Peyer's patch (tissue), 4 donors: ENCODE data around the gene JAGN1.

ENCODE experiments used
- POLR2A ChIP-seq, 2 donors: fragments of 450-650 bp; IDR thresholded peaks; one replicate each; pipeline ENCODE4 v1.5.1; 2017; ENCODE audit warnings: antibody characterized with exemption in 2 of 2, mild to moderate bottlenecking in 2 of 2, moderate library complexity in 2 of 2
- TF ChIP-seq, protein P1 (sequence below), 6 experiments: fragments of 450-650 bp in 4 of 6; fragments of 200-600 bp in 2 of 6; sonication (generic) in 1 of 6; IDR thresholded peaks; one replicate each; pipeline ENCODE4 v1.5.1; 2017 to 2019; ENCODE audit warnings: antibody characterized with exemption in 6 of 6, mild to moderate bottlenecking in 3 of 6, moderate library complexity in 1 of 6

DNA sequence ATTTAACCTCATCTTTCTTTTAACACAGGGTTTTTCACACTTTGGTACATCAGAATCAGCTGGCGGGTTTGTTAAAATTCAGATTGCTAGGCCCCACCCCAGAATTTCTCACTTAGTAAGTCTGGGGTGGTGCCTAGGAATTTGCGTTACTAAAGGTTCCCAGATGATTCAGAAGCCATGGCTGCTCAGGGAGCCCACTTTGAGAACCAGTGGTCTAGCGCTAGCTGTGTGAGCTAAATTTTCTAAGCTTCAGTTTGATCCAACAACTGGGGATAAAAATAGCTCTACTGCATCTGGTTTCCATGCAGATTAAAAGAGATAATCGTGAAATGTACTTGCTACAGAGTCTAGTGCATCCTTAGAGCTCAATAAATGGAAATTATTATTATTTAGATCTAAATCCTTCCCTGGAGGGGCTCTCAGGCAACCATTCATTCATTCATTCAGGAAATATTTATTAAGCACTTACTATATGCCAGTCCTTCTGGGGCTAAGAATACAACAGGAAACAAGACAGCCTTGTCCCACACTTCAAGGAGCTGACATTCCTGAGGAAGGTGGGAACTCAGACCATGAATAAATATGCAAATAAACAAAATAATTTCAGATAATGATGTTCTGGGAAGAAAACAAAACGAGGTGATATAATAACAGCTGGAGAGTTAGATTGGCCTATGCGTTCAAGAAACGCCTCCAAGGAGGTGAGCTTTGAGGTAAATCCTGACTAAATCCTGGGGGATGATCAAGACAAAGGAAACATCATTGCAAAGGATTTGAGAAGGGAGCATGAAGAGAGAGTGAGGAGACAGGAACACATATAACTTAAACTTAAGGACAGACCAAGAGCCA, 6.5 kb upstream of the JAGN1 start:
- TF ChIP-seq, protein P1, sequence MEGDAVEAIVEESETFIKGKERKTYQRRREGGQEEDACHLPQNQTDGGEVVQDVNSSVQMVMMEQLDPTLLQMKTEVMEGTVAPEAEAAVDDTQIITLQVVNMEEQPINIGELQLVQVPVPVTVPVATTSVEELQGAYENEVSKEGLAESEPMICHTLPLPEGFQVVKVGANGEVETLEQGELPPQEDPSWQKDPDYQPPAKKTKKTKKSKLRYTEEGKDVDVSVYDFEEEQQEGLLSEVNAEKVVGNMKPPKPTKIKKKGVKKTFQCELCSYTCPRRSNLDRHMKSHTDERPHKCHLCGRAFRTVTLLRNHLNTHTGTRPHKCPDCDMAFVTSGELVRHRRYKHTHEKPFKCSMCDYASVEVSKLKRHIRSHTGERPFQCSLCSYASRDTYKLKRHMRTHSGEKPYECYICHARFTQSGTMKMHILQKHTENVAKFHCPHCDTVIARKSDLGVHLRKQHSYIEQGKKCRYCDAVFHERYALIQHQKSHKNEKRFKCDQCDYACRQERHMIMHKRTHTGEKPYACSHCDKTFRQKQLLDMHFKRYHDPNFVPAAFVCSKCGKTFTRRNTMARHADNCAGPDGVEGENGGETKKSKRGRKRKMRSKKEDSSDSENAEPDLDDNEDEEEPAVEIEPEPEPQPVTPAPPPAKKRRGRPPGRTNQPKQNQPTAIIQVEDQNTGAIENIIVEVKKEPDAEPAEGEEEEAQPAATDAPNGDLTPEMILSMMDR (IDR thresholded peaks at IDR 0.05): no peak
- TF ChIP-seq POLR2A (IDR thresholded peaks at IDR 0.05): no peak
